ENCODE results near the gene TUBGCP6.

DNA sequence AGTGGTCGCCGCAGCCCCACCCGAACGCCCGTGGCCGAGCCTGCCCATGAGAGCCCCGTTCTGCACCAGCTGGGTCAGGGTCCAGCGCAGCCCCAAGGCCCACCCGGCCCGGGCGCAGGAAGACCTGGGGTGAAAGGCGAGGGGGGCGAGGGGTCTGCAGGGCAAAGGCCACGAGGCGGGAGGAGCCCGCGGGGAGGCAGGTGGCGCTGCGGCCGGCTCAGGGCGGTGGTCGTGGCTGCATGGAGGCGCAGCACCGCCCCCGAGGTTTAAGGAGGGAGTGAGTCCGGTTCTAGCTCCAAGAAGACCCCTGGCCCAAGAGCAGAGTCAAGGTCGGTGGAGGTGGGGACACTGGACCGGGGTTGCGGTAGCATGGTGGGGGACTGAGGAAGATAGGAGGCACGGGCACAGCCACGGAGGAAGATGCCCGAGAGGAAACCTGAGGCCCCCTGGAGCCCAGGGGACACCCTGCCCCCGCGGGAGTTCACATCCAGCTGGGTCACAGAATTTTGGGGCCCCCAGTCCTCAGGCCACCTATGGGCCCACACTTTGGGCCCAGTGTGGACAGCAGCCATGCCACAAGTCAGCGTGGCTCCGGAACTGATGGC is 6.8 kb upstream of the TUBGCP6 start:
- TF ChIP-seq, protein P1, sequence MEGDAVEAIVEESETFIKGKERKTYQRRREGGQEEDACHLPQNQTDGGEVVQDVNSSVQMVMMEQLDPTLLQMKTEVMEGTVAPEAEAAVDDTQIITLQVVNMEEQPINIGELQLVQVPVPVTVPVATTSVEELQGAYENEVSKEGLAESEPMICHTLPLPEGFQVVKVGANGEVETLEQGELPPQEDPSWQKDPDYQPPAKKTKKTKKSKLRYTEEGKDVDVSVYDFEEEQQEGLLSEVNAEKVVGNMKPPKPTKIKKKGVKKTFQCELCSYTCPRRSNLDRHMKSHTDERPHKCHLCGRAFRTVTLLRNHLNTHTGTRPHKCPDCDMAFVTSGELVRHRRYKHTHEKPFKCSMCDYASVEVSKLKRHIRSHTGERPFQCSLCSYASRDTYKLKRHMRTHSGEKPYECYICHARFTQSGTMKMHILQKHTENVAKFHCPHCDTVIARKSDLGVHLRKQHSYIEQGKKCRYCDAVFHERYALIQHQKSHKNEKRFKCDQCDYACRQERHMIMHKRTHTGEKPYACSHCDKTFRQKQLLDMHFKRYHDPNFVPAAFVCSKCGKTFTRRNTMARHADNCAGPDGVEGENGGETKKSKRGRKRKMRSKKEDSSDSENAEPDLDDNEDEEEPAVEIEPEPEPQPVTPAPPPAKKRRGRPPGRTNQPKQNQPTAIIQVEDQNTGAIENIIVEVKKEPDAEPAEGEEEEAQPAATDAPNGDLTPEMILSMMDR (IDR thresholded peaks at IDR 0.05; ENCODE audit: poor library complexity, severe bottlenecking) = no peak
- TF ChIP-seq, protein P2, sequence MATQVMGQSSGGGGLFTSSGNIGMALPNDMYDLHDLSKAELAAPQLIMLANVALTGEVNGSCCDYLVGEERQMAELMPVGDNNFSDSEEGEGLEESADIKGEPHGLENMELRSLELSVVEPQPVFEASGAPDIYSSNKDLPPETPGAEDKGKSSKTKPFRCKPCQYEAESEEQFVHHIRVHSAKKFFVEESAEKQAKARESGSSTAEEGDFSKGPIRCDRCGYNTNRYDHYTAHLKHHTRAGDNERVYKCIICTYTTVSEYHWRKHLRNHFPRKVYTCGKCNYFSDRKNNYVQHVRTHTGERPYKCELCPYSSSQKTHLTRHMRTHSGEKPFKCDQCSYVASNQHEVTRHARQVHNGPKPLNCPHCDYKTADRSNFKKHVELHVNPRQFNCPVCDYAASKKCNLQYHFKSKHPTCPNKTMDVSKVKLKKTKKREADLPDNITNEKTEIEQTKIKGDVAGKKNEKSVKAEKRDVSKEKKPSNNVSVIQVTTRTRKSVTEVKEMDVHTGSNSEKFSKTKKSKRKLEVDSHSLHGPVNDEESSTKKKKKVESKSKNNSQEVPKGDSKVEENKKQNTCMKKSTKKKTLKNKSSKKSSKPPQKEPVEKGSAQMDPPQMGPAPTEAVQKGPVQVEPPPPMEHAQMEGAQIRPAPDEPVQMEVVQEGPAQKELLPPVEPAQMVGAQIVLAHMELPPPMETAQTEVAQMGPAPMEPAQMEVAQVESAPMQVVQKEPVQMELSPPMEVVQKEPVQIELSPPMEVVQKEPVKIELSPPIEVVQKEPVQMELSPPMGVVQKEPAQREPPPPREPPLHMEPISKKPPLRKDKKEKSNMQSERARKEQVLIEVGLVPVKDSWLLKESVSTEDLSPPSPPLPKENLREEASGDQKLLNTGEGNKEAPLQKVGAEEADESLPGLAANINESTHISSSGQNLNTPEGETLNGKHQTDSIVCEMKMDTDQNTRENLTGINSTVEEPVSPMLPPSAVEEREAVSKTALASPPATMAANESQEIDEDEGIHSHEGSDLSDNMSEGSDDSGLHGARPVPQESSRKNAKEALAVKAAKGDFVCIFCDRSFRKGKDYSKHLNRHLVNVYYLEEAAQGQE (IDR thresholded peaks at IDR 0.05; ENCODE audit: borderline replicate concordance) = no peak
- TF ChIP-seq POLR2AphosphoS5 (IDR thresholded peaks at IDR 0.05) (no peak), EP300 (conservative IDR thresholded peaks at IDR 0.05; ENCODE audit: poor library complexity, severe bottlenecking) (no peak), SMC3 (conservative IDR thresholded peaks at IDR 0.05; ENCODE audit: poor library complexity) (no peak), EZH2 (IDR thresholded peaks at IDR 0.05; ENCODE audit: borderline replicate concordance, insufficient read depth, low read length, poor library complexity, severe bottlenecking) (no peak), MXI1 (conservative IDR thresholded peaks at IDR 0.05; ENCODE audit: poor library complexity, severe bottlenecking) (no peak), TAF1 (IDR thresholded peaks at IDR 0.05; ENCODE audit: low read depth) (no peak)

Data from neural cell (in vitro differentiated cells).